Lower leg skin (tissue), 3 donors: ENCODE data around the gene MPV17L.

Source experiments
- POLR2A ChIP-seq, 2 donors: fragments of 450-650 bp; IDR thresholded peaks; one replicate each; pipeline ENCODE4 v1.6.1; 2016 to 2017; ENCODE audit warnings: antibody characterized with exemption in 2 of 2, mild to moderate bottlenecking in 1 of 2, moderate library complexity in 1 of 2
- TF ChIP-seq, protein P1 (sequence below), 3 donors: fragments of 450-650 bp; IDR thresholded peaks; one replicate each; pipeline ENCODE4 v1.5.1; 2016; ENCODE audit warnings: antibody characterized with exemption in 3 of 3, mild to moderate bottlenecking in 3 of 3, moderate library complexity in 2 of 3

GRCh38 chr16:15440852-15441251 is 45.3 kb downstream of the MPV17L start:
- TF ChIP-seq, protein P1, sequence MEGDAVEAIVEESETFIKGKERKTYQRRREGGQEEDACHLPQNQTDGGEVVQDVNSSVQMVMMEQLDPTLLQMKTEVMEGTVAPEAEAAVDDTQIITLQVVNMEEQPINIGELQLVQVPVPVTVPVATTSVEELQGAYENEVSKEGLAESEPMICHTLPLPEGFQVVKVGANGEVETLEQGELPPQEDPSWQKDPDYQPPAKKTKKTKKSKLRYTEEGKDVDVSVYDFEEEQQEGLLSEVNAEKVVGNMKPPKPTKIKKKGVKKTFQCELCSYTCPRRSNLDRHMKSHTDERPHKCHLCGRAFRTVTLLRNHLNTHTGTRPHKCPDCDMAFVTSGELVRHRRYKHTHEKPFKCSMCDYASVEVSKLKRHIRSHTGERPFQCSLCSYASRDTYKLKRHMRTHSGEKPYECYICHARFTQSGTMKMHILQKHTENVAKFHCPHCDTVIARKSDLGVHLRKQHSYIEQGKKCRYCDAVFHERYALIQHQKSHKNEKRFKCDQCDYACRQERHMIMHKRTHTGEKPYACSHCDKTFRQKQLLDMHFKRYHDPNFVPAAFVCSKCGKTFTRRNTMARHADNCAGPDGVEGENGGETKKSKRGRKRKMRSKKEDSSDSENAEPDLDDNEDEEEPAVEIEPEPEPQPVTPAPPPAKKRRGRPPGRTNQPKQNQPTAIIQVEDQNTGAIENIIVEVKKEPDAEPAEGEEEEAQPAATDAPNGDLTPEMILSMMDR (IDR thresholded peaks at IDR 0.05) = no peak
- TF ChIP-seq POLR2A (IDR thresholded peaks at IDR 0.05) = no peak
